ENCODE measurements around the gene XPNPEP1.
A peak's percentile ranks its signal among the peaks of the same experiment; 100 is the strongest.
"Not testable (repeated sequence)": the region's sequence is repeated elsewhere in the genome, so short reads cannot be mapped to it uniquely, and the experiment has no call there.

XPNPEP1 gene

GRCh38 chr10:109934958-109935793, 11.9 kb upstream of the XPNPEP1 start:
- H3K27ac Mint-ChIP-seq: peak overlapping the region; percentile 93
- H3K4me3 Mint-ChIP-seq: peak overlapping the region; percentile 71
- no peaks in the 10 kb centered on the region for H3K9me3 Mint-ChIP-seq
- no peaks in the 10 kb centered on the region for H3K36me3 Mint-ChIP-seq
- no peaks in the 10 kb centered on the region for H3K27me3 Mint-ChIP-seq
- peaks cover 79% of the 10 kb centered on the region for H3K4me1 Mint-ChIP-seq

GRCh38 chr10:109933984-109934565, 10.8 kb upstream of the XPNPEP1 start:
- H3K27me3 Mint-ChIP-seq: no peaks in the 10 kb centered on the region
- peak overlapping the region; percentile 93 for H3K27ac Mint-ChIP-seq
- H3K4me1 Mint-ChIP-seq: peaks cover 68% of the 10 kb centered on the region
- no peaks in the 10 kb centered on the region for H3K9me3 Mint-ChIP-seq
- peak overlapping the region; percentile 51 for H3K4me3 Mint-ChIP-seq
- no peaks in the 10 kb centered on the region for H3K36me3 Mint-ChIP-seq

GRCh38 chr10:109932968-109933367, 9.7 kb upstream of the XPNPEP1 start:
- Mint-ChIP-seq H3K27me3 (no peaks in the 10 kb centered on the region), H3K4me1 (peaks cover 57% of the 10 kb centered on the region), H3K4me3 (no peak overlapping the region), H3K36me3 (no peaks in the 10 kb centered on the region), H3K9me3 (no peaks in the 10 kb centered on the region), H3K27ac (no peak overlapping the region)

GRCh38 chr10:109932391-109932790, 9.1 kb upstream of the XPNPEP1 start:
- Mint-ChIP-seq H3K27me3 (no peaks in the 10 kb centered on the region), H3K9me3 (no peaks in the 10 kb centered on the region), H3K4me3 (no peak overlapping the region), H3K36me3 (no peaks in the 10 kb centered on the region), H3K4me1 (peaks cover 51% of the 10 kb centered on the region), H3K27ac (peak overlapping the region; percentile 41)

GRCh38 chr10:109931163-109931562, 7.9 kb upstream of the XPNPEP1 start:
- H3K4me3 Mint-ChIP-seq: no peak overlapping the region
- no peaks in the 10 kb centered on the region for H3K27me3 Mint-ChIP-seq
- no peaks in the 10 kb centered on the region for H3K9me3 Mint-ChIP-seq
- H3K36me3 Mint-ChIP-seq: no peaks in the 10 kb centered on the region
- no peak overlapping the region for H3K27ac Mint-ChIP-seq
- H3K4me1 Mint-ChIP-seq: peaks cover 41% of the 10 kb centered on the region

GRCh38 chr10:109929501-109930219, 6.3 kb upstream of the XPNPEP1 start:
- H3K4me3 Mint-ChIP-seq: no peak overlapping the region
- peaks cover 29% of the 10 kb centered on the region for H3K4me1 Mint-ChIP-seq

GRCh38 chr10:109928475-109928891, 5.2 kb upstream of the XPNPEP1 start:
- H3K4me3 Mint-ChIP-seq: no peak overlapping the region
- H3K36me3 Mint-ChIP-seq: no peaks in the 10 kb centered on the region
- H3K27ac Mint-ChIP-seq: no peak overlapping the region
- peaks cover 28% of the 10 kb centered on the region for H3K4me1 Mint-ChIP-seq
- H3K27me3 Mint-ChIP-seq: no peaks in the 10 kb centered on the region
- no peaks in the 10 kb centered on the region for H3K9me3 Mint-ChIP-seq

More at GRCh38 chr10:109929501-109930219, 6.3 kb upstream of the XPNPEP1 start:
- Mint-ChIP-seq H3K36me3 (no peaks in the 10 kb centered on the region), H3K27ac (no peak overlapping the region), H3K27me3 (no peaks in the 10 kb centered on the region), H3K9me3 (no peaks in the 10 kb centered on the region)

- peaks cover 24% of the 10 kb centered on the region for H3K4me1 Mint-ChIP-seq
- no peaks in the 10 kb centered on the region for H3K36me3 Mint-ChIP-seq
- no peaks in the 10 kb centered on the region for H3K9me3 Mint-ChIP-seq
- H3K4me3 Mint-ChIP-seq: no peak overlapping the region
- H3K27me3 Mint-ChIP-seq: no peaks in the 10 kb centered on the region
- no peak overlapping the region for H3K27ac Mint-ChIP-seq
Measured at GRCh38 chr10:109926825-109927224, 3.5 kb upstream of the XPNPEP1 start.

- H3K4me3 Mint-ChIP-seq: no peak overlapping the region
- H3K27me3 Mint-ChIP-seq: no peaks in the 10 kb centered on the region
- H3K9me3 Mint-ChIP-seq: no peaks in the 10 kb centered on the region
- no peaks in the 10 kb centered on the region for H3K36me3 Mint-ChIP-seq
- H3K27ac Mint-ChIP-seq: no peak overlapping the region
- H3K4me1 Mint-ChIP-seq: peaks cover 30% of the 10 kb centered on the region
Measured at GRCh38 chr10:109926061-109926745, 2.9 kb upstream of the XPNPEP1 start.

- Mint-ChIP-seq H3K4me3 (no peak overlapping the region), H3K4me1 (peaks cover 41% of the 10 kb centered on the region), H3K27me3 (no peaks in the 10 kb centered on the region), H3K9me3 (no peaks in the 10 kb centered on the region), H3K36me3 (peaks cover 2% of the 10 kb centered on the region), H3K27ac (no peak overlapping the region)
Measured at GRCh38 chr10:109924967-109925620, 1.8 kb upstream of the XPNPEP1 start.

- no peaks in the 10 kb centered on the region for H3K27me3 Mint-ChIP-seq
- H3K9me3 Mint-ChIP-seq: no peaks in the 10 kb centered on the region
- peaks cover 2% of the 10 kb centered on the region for H3K36me3 Mint-ChIP-seq
- H3K4me1 Mint-ChIP-seq: peaks cover 51% of the 10 kb centered on the region
- H3K4me3 Mint-ChIP-seq: peak overlapping the region; percentile 79
- H3K27ac Mint-ChIP-seq: peak overlapping the region; percentile 88
Measured at GRCh38 chr10:109924087-109924486, 776 bp upstream of the XPNPEP1 start.

- Mint-ChIP-seq H3K36me3 (peaks cover 4% of the 10 kb centered on the region), H3K27me3 (no peaks in the 10 kb centered on the region), H3K9me3 (no peaks in the 10 kb centered on the region), H3K27ac (peak overlapping the region; percentile 96), H3K4me1 (peaks cover 67% of the 10 kb centered on the region), H3K4me3 (peak overlapping the region; percentile 95)
Measured at GRCh38 chr10:109922358-109922975, 844 bp downstream of the XPNPEP1 start.

- H3K9me3 Mint-ChIP-seq: no peaks in the 10 kb centered on the region
- H3K27ac Mint-ChIP-seq: no peak overlapping the region
- H3K27me3 Mint-ChIP-seq: no peaks in the 10 kb centered on the region
- peaks cover 6% of the 10 kb centered on the region for H3K36me3 Mint-ChIP-seq
- H3K4me1 Mint-ChIP-seq: peaks cover 88% of the 10 kb centered on the region
- H3K4me3 Mint-ChIP-seq: peak overlapping the region; percentile 5
Measured at GRCh38 chr10:109920016-109920415, 3.3 kb downstream of the XPNPEP1 start.

GRCh38 chr10:109919220-109919619, 4.1 kb downstream of the XPNPEP1 start:
- Mint-ChIP-seq H3K27me3 (no peaks in the 10 kb centered on the region), H3K4me3 (no peak overlapping the region), H3K27ac (no peak overlapping the region), H3K4me1 (peaks cover 88% of the 10 kb centered on the region), H3K36me3 (peaks cover 8% of the 10 kb centered on the region), H3K9me3 (no peaks in the 10 kb centered on the region)

GRCh38 chr10:109918707-109919106, 4.6 kb downstream of the XPNPEP1 start:
- H3K36me3 Mint-ChIP-seq, H3K27me3 Mint-ChIP-seq, H3K9me3 Mint-ChIP-seq: not testable (repeated sequence)
- H3K4me3 Mint-ChIP-seq: peak overlapping the region; percentile 30
- H3K4me1 Mint-ChIP-seq: peaks cover 88% of the 10 kb centered on the region
- H3K27ac Mint-ChIP-seq: peak overlapping the region; percentile 68

Data from activated naive CD4-positive, alpha-beta T cell treated with anti-CD3 and anti-CD28 coated beads, Interleukin-2, amount 50 U/mL, for 24 hours (primary cell).